GM21528 (cell line): ENCODE measurements around the gene HS6ST3.

ENCODE experiments used
- ATAC-seq: cut with Tn5 transposase; IDR thresholded peaks from one replicate; pipeline ENCODE4 v1.9.1; 2021; ENCODE audit warnings: mild to moderate bottlenecking, moderate library complexity; ENCODE audit not compliant: unreplicated experiment, low FRiP score

The HS6ST3 gene

DNA sequence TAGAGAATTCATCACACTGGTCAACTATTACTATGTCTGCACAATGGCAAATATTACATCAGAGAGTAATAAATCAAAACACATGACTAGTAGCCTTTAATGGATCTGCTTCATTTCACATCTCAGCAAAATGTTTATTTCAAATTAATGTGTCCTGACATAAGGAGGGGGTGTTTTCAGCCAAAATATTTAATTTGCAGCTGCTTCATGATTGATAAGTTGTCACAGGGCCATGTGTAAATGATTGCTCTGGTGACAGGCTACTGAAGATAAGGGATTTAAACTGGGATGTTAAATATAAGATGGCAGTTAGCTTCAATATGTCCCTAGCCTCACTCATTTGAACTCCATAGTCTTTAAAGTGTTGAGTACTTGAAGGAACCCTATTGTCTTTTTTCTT, 601.1 kb downstream of the HS6ST3 start:
- ATAC-seq = no peak

DNA sequence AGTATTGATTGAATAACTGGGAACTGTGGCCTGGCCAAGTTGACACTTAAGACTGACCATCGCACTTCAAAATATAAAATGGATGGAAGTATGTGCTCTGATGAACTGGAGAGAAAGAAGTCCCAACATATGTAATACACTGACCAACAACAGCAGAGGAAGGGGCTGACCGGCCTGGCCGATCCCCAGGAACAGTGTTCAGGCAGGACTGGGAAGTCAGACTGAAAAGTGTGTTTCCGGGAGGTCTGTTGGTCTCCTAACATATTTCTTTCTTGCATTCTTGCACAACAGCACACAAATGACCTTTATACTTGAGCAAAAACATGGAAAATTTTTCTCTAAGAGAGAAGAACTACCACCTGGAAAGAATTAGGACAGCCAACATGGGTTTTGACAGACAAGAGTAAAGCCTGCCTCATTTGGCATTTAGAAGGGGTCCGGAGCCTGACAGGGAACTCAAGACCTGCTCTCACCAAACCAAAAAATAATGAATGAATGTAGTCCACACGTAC, 606.5 kb downstream of the HS6ST3 start:
- no peak for ATAC-seq

DNA sequence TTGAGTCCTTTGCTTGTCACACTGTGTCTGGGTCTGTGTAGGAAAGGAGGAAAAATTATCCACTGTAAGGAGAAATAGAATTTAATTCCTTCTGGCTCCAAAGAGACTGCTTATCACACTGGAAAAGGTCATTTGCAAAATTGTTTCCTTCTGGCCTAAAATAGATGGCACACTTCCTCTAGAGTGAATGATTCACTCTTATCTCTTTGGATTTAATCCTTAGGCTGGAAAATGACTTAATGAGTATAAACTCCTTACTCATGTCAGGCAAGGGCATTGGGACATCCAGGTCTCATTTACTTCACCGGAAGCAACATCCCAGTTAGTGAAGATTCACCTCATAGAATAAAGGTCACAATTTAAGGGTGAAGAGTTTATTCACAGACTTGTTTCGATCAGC, 610.8 kb downstream of the HS6ST3 start:
- no peak for ATAC-seq

DNA sequence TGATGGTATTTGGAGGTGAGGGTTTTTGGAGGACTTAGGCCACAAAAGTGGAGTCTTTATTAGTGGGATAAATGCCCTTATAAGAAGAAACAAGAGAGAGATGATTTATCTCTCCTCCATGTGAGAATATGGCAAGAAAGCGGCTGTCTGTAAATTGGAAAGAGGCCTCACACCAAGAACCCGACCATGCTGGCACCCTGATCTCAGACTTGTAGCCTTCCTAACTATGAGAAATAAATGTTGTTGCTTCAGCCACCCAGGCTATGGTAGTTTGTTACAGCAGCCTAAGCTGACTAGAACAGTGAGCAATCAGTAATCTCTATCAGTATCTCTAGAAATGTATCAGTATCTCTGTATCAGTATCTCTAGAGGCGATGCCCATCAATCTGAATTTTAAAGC, 617.2 kb downstream of the HS6ST3 start:
- no peak for ATAC-seq

- ATAC-seq = no peak
Measured at GRCh38 chr13:96710166-96710862, 620.4 kb downstream of the HS6ST3 start.

- ATAC-seq = no peak
Measured at GRCh38 chr13:96720446-96720845, 630.5 kb downstream of the HS6ST3 start.

DNA sequence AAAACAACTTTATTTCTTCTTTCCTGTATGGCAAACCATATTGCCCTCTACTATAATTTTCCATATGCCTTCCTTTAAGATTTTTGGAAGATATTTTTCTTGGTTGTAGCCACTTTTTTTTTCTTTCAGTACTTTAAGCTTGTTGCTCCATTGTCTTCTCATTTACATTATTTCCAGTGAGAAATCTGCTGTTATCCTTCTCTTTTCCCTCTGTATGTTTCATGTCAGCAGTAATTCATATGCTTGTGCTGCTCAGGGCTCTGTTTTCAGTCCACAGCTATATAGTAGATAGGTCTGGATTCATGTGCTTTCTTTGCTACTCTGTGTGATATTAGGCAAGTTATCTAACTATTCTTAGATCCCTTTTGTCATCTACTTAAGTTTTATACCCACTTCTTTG, 636.7 kb downstream of the HS6ST3 start:
- no peak for ATAC-seq

GRCh38 chr13:96728463-96728862, 638.6 kb downstream of the HS6ST3 start:
- no peak for ATAC-seq

GRCh38 chr13:96730676-96731075, 640.8 kb downstream of the HS6ST3 start:
- no peak for ATAC-seq

- no peak for ATAC-seq
Measured at GRCh38 chr13:96734499-96734898, 644.6 kb downstream of the HS6ST3 start.

GRCh38 chr13:96741779-96742178, 651.9 kb downstream of the HS6ST3 start:
- no peak for ATAC-seq

- no peak for ATAC-seq
Measured at GRCh38 chr13:96743296-96744089, 653.6 kb downstream of the HS6ST3 start.

DNA sequence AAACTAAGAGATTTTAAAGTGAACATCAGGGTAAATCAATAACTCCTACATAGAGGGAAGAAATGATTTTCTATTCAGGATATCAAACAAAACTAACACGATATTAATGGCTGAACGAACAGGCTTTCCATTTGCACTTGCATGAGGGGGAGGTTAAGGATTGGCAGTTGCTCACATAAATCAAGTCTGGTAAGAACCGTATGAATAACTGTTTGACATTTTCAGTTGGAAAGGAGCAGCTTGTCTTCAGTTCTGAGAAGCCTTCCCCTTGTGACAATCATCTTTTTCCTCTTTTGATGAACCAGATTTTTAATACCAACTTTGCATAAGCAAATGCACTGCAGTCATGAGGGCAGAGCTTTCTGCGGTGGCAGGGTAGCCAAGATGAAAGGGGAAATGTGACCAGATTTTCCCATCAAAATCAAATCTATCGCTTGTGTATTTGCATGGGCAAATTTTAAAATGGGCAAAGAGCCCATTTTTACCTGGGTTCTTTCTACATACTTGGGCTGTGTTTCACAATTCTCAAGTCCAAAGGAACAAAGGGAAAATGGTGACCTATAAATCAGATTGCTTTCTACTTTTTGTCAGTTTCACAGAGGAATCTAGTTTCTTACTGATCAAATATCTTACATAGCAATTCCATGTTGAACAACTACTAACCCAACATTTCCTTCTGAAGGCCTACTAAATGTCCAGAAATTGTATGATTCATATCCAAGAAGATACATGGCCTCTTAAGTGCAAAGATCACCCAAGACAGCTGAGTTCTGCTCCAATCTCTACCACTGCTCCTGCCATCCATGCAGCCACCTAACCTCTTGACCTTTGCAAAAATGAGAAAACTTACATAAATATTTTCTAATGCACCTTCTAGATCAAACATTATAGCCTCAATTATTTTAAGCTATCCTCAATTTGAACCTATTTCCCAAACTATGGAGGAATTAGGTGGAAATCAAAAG, 654.7 kb downstream of the HS6ST3 start:
- ATAC-seq = no peak

DNA sequence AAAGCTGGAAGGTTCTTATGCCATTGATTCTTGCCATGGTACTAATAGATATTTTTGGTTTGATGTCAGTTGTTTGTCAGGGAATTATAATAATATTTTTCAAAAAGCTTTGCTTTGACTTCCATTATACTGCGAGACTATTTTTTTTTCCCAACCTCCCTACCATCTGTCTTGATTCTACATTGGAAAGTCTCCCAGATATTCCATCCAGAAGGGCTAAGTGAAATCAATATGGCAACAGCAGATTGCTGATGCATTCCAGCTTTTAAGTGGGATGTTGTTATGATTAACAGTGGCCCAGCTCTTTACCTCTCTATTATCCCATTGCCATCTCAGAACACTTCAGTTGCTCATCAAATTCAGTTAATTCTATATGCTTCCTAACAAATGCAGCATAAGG, 657.0 kb downstream of the HS6ST3 start:
- no peak for ATAC-seq

- no peak for ATAC-seq
Measured at GRCh38 chr13:96749825-96750224, 659.9 kb downstream of the HS6ST3 start.

DNA sequence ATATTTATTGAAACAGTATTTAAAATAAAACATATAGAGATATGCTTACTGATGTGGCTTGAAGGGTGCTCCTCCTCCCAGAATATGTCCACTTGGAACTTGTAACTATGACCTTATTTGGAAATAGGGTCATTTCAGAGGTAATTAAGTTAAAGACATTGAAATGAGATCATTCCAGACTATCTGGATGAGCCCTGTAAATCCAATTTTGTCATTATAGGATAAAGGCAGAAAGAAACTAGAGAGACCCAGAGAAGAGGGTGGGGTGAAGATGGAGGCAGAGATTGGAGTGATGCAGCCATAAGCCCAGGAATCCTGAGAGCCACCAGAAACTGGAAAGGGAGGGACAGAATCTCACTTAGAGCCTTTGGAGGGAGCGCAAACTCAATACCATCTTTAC, 661.2 kb downstream of the HS6ST3 start:
- ATAC-seq = no peak

- ATAC-seq = no peak
Measured at GRCh38 chr13:96762876-96763275, 673.0 kb downstream of the HS6ST3 start.

DNA sequence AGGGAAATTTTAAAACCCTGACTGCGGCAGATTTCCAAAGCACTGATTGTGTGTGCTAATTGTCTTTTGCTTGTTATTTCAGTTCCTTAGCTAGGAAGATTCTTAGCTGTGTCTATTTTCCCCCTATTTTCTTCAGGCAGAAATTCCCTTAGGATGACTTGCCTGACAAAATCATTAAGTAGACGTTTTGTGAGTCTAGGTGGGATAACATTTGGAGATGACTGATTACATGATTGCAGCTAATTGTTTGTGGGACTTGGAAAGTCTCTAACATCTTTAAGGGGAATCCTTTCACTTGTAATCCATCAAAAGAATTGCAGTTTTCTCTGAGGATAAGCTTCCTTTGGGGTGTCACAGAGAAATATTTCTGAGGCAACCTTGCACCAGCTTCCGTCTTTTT, 676.4 kb downstream of the HS6ST3 start:
- no peak for ATAC-seq

DNA sequence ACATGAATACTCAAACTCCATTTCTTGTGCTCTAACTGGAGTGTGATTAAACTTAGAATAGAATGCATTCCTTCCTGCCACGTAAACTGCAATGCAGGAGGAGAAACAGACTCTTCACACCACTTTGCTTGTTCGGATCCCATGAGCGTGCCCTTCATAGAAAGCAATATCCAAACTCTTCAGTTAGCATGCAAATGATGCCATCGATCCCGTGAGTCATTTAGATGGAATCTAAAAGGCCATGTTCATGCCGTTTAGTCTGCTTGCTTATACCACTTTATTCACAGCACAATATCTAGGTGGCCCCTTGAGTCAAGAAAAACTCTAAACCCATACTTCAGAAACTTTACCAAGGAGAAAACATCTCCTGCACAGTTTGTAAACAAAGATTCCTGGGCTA, 678.6 kb downstream of the HS6ST3 start:
- ATAC-seq = no peak

- ATAC-seq = no peak
Measured at GRCh38 chr13:96769874-96770273, 680.0 kb downstream of the HS6ST3 start.
